HCT116 (cell line): ENCODE data around the gene MAML2. TPM values are rescaled to one million over a fixed set of nuclear protein-coding genes. Genes with fewer than 3 reads are reported as not detected.

Experiments used
- ATAC-seq: fragments of 200-7000 bp; cut with Tn5 transposase; 2 replicates; pipeline ENCODE4 v1.9.1; 2020; ENCODE audit warnings: mild to moderate bottlenecking, moderate library complexity
- BruUV-seq: library from RNA; stranded (reverse); fragments of 400-500 nt; replicated peaks from 2 replicates; lab custom pipeline; 2021; lab: Mats Ljungman, UMichigan
- CTCF ChIA-PET: fragments of 300-600 bp; sonication (Branson Sonifier 250); formaldehyde crosslinking; loops from one replicate; lab custom pipeline; 2021; ENCODE audit warnings: antibody characterized with exemption; lab: Charles Lee
- POLR2A ChIA-PET: fragments of 300-600, 350-600 bp; sonication (Branson Sonifier 250); formaldehyde crosslinking; loops from one replicate; lab custom pipeline; 2021; ENCODE audit warnings: antibody characterized with exemption; lab: Charles Lee
- RAD21 ChIA-PET, 2 experiments: fragments of 300-600 bp; sonication (Branson Sonifier 250); formaldehyde crosslinking; loops; one replicate each; lab custom pipeline; 2023; ENCODE audit warnings: low total read pairs in 2 of 2; ENCODE audit not compliant: uncharacterized antibody in 2 of 2, unreplicated experiment in 2 of 2, low non-redundant PET in 1 of 2; lab: Charles Lee
- DNase-seq: peaks from one replicate; pipeline ENCODE4 v3.0.0-alpha.2; 2010; ENCODE audit warnings: low read depth, low spot score
- H2AFZ ChIP-seq: fragments of 200-600 bp; shearing (Covaris generic), sonication (generic); 2 replicates; pipeline ENCODE4 v1.6.1; 2017; ENCODE audit warnings: low read depth, mixed run types, mixed read lengths, antibody characterized with exemption, low read length; ENCODE audit not compliant: poor library complexity, severe bottlenecking
- H3K27ac ChIP-seq: 2 replicates; pipeline ENCODE4 v1.5.1; 2012; ENCODE audit warnings: low read depth, low read length
- H3K27me3 ChIP-seq: fragments of 200-600 bp; sonication (generic); 2 replicates; pipeline ENCODE4 v1.6.1; 2016; ENCODE audit warnings: mixed run types, low read length, mixed read lengths; ENCODE audit not compliant: insufficient read depth
- H3K36me3 ChIP-seq, 2 experiments: fragments of 200-500 bp in 1 of 2; fragments of 200-600 bp in 1 of 2; sonication (Bioruptor generic) in 1 of 2; sonication (generic) in 1 of 2; 2 replicates each; pipeline versions ENCODE4 v1.5.1 to v1.6.1; 2014 to 2016; ENCODE audit warnings: low read length in 2 of 2, inconsistent platforms in 1 of 2, mixed read lengths in 1 of 2, mixed run types in 1 of 2; ENCODE audit not compliant: insufficient read depth in 2 of 2, control insufficient read depth in 1 of 2
- H3K4me1 ChIP-seq, 2 experiments: fragments of 200-600 bp in 1 of 2; sonication (generic) in 1 of 2; 2 replicates each; pipeline versions ENCODE4 v1.5.1 to v1.6.1; 2012 to 2017; ENCODE audit warnings: low read length in 2 of 2, inconsistent platforms in 1 of 2, mild to moderate bottlenecking in 1 of 2, mixed read lengths in 1 of 2, mixed run types in 1 of 2, moderate library complexity in 1 of 2; ENCODE audit not compliant: insufficient read depth in 2 of 2, control insufficient read depth in 1 of 2
- H3K4me2 ChIP-seq: fragments of 200-600 bp; sonication (generic); 2 replicates; pipeline ENCODE4 v1.6.1; 2017; ENCODE audit warnings: mixed run types, low read length, mixed read lengths
- H3K4me3 ChIP-seq, 2 experiments: fragments of 200-600 bp in 1 of 2; sonication (generic) in 1 of 2; replicated peaks in 1 of 2; 2 replicates each; pipeline ENCODE4 v1.5.1; 2011 to 2016; ENCODE audit warnings: low read length in 2 of 2, control low read depth in 1 of 2, low read depth in 1 of 2, mild to moderate bottlenecking in 1 of 2, mixed read lengths in 1 of 2, mixed run types in 1 of 2
- H3K79me2 ChIP-seq: fragments of 200-600 bp; sonication (generic); 2 replicates; pipeline ENCODE4 v1.6.1; 2017; ENCODE audit warnings: mild to moderate bottlenecking, mixed run types, low read length, moderate library complexity, mixed read lengths; ENCODE audit not compliant: insufficient read depth
- H3K9ac ChIP-seq: fragments of 200-600 bp; sonication (generic); 2 replicates; pipeline ENCODE4 v1.6.1; 2016; ENCODE audit warnings: low read length, mixed read lengths
- H3K9me2 ChIP-seq: fragments of 200-600 bp; sonication (generic), shearing (Covaris generic); 2 replicates; pipeline ENCODE4 v1.6.1; 2017; ENCODE audit warnings: mixed run types, mild to moderate bottlenecking, moderate library complexity; ENCODE audit not compliant: insufficient read depth
- H3K9me3 ChIP-seq, 2 experiments: fragments of 200-500 bp in 1 of 2; fragments of 200-600 bp in 1 of 2; sonication (Bioruptor generic) in 1 of 2; sonication (generic) in 1 of 2; 2 replicates each; pipeline ENCODE4 v1.6.1; 2014 to 2017; ENCODE audit warnings: low read length in 2 of 2, mixed read lengths in 2 of 2, inconsistent platforms in 1 of 2, low read depth in 1 of 2, mild to moderate bottlenecking in 1 of 2, mixed run types in 1 of 2, moderate library complexity in 1 of 2; ENCODE audit not compliant: control insufficient read depth in 1 of 2, insufficient read depth in 1 of 2
- H4K20me1 ChIP-seq: fragments of 200-600 bp; sonication (generic), shearing (Covaris generic); 2 replicates; pipeline ENCODE4 v1.6.1; 2017; ENCODE audit warnings: mixed run types, mild to moderate bottlenecking, moderate library complexity; ENCODE audit not compliant: insufficient read depth
- CBX3 ChIP-seq: IDR thresholded peaks from 2 replicates; pipeline ENCODE4 v1.6.1; 2012; ENCODE audit warnings: low read depth
- CEBPB ChIP-seq: IDR thresholded peaks from 2 replicates; pipeline ENCODE4 v1.6.1; 2012; ENCODE audit warnings: low read depth
- EZH2 ChIP-seq: fragments of 200-600 bp; sonication (generic); IDR thresholded peaks from 2 replicates; pipeline ENCODE4 v1.6.1; 2017; ENCODE audit warnings: antibody characterized with exemption, mixed run types
- POLR2A ChIP-seq: IDR thresholded peaks from 2 replicates; pipeline ENCODE4 v1.7.0; 2011; ENCODE audit warnings: borderline replicate concordance; ENCODE audit not compliant: insufficient read depth, insufficient read length; ENCODE audit errors: extremely low read depth
- SIN3A ChIP-seq: IDR thresholded peaks from 2 replicates; pipeline ENCODE4 v1.6.1; 2012; ENCODE audit warnings: low read depth
- SP1 ChIP-seq: IDR thresholded peaks from 2 replicates; pipeline ENCODE4 v1.6.1; 2012; ENCODE audit warnings: low read depth
- SRF ChIP-seq: IDR thresholded peaks from 2 replicates; pipeline ENCODE4 v1.6.1; 2012; ENCODE audit warnings: low read depth
- TCF7L2 ChIP-seq: IDR thresholded peaks from 2 replicates; pipeline ENCODE4 v1.7.0; 2011; ENCODE audit warnings: borderline replicate concordance, inconsistent platforms; ENCODE audit not compliant: insufficient read depth, insufficient read length; ENCODE audit errors: extremely low read depth
- YY1 ChIP-seq: IDR thresholded peaks from 2 replicates; pipeline ENCODE4 v1.6.1; 2011; ENCODE audit warnings: low read length, low read depth, moderate library complexity, mild to moderate bottlenecking; ENCODE audit not compliant: insufficient replicate concordance; ENCODE audit errors: extremely low read depth
- ZNF274 ChIP-seq: fragments of 200-500 bp; sonication (Bioruptor generic); IDR thresholded peaks from 2 replicates; pipeline ENCODE4 v1.6.1; 2014; ENCODE audit warnings: mild to moderate bottlenecking, low read depth, low read length, inconsistent platforms
- intact Hi-C: fragments of 100-400 bp; cut with micrococcal nuclease; formaldehyde crosslinking; loops from 2 replicates; pipeline ENCODE4 v1.10.0; 2022
- total RNA-seq: library from RNA; stranded (reverse); gene quantifications from one replicate; pipeline ENCODE4 v1.2.1, GENCODE V29; 2021; ENCODE audit not compliant: unreplicated experiment
- TF ChIP-seq, protein P1 (sequence below): IDR thresholded peaks from 2 replicates; pipeline ENCODE4 v1.6.1; 2011; ENCODE audit warnings: mild to moderate bottlenecking, low read length, moderate library complexity; ENCODE audit not compliant: insufficient replicate concordance; ENCODE audit errors: extremely low read depth
- TF ChIP-seq, protein P2 (sequence below): IDR thresholded peaks from 2 replicates; pipeline ENCODE4 v1.6.1; 2012

MAML2 gene
- total RNA-seq, 1 experiment from 2014 or later, result 2.6 TPM

DNA sequence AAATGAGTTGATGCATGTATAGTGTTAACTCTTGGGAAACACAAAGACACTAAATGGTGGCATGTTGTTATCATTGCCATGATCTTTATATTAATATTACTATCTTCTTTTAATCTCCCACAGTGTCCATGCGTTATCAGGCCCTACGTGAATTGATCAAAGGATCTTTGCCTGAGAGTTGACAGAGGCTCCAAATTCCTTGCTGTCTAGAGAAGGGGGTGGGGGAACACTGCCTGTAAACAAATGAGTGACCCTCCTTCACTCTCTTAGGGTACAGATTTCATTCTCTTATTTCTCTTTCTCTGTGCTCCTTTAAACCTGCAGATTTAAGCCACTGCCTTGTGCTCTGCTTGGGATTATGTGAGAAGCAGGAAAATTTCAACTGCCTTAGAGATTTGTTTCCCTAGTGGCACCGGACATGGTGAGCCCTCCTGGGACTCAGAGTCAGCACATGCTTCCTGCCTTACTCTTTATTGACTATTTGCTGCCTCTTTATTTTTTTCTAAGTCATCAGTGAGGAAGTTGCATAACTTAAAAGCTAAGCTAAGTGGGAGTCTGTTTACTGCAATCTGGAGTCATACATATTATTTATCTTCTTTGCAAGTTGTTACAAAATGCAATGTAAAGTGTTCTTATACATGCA, 122.9 kb downstream of the MAML2 start:
- no peak overlapping the region for H3K9ac ChIP-seq
- H3K36me3 ChIP-seq, result no peaks in the 10 kb centered on the region
- no peaks in the 10 kb centered on the region for H4K20me1 ChIP-seq
- no peaks in the 10 kb centered on the region for H3K9me2 ChIP-seq
- intact Hi-C loops, result no loop called here
- no peaks in the 10 kb centered on the region for H3K9me3 ChIP-seq
- ChIA-PET CTCF (no interaction called here), RAD21 (no interaction called here), POLR2A (interaction anchor here (0.7 kb wide), 1 partner anchor 110 kb away, joined by 3 read pairs; no protein-coding TSS in a partner anchor)
- no peak overlapping the region for H2AFZ ChIP-seq
- H3K27ac ChIP-seq, result no peak overlapping the region
- no peak overlapping the region for H3K4me3 ChIP-seq
- TF ChIP-seq POLR2A (no peak), EZH2 (no peak), ZNF274 (no peak), SP1 (no peak), YY1 (no peak), CEBPB (no peak), TCF7L2 (no peak), SIN3A (no peak), SRF (no peak), CBX3 (no peak)
- TF ChIP-seq, protein P1, sequence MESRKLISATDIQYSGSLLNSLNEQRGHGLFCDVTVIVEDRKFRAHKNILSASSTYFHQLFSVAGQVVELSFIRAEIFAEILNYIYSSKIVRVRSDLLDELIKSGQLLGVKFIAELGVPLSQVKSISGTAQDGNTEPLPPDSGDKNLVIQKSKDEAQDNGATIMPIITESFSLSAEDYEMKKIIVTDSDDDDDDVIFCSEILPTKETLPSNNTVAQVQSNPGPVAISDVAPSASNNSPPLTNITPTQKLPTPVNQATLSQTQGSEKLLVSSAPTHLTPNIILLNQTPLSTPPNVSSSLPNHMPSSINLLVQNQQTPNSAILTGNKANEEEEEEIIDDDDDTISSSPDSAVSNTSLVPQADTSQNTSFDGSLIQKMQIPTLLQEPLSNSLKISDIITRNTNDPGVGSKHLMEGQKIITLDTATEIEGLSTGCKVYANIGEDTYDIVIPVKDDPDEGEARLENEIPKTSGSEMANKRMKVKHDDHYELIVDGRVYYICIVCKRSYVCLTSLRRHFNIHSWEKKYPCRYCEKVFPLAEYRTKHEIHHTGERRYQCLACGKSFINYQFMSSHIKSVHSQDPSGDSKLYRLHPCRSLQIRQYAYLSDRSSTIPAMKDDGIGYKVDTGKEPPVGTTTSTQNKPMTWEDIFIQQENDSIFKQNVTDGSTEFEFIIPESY, result no peak
- TF ChIP-seq, protein P2, sequence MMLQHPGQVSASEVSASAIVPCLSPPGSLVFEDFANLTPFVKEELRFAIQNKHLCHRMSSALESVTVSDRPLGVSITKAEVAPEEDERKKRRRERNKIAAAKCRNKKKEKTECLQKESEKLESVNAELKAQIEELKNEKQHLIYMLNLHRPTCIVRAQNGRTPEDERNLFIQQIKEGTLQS, result no peak
- no peaks in the 10 kb centered on the region for H3K79me2 ChIP-seq
- DNase-seq, result no peak
- H3K27me3 ChIP-seq, result no peaks in the 10 kb centered on the region
- ATAC-seq, result no peak
- H3K4me2 ChIP-seq, result no peak overlapping the region
- H3K4me1 ChIP-seq, result no peaks in the 10 kb centered on the region
- BruUV-seq, result no TSS peak
